HepG2 (cell line): ENCODE data around the gene CCDC177.

Experiments used
- CTCF ChIP-seq: sonication (generic); formaldehyde crosslinking; IDR thresholded peaks from 2 replicates; pipeline ENCODE4 v1.5.0; 2020; ENCODE audit warnings: mild to moderate bottlenecking, missing genetic modification reagents, moderate library complexity
- EZH2 ChIP-seq: conservative IDR thresholded peaks from 2 replicates; pipeline ENCODE4 v1.6.1; 2012; ENCODE audit warnings: mild to moderate bottlenecking, low read depth, low read length, moderate library complexity
- MEF2D ChIP-seq: sonication (generic); formaldehyde crosslinking; IDR thresholded peaks from 2 replicates; pipeline ENCODE4 v1.5.1; 2020; ENCODE audit warnings: mild to moderate bottlenecking, missing genetic modification reagents

GRCh38 chr14:69620211-69620611 is 45.5 kb upstream of the CCDC177 start:
- TF ChIP-seq MEF2D (CRISPR knock-in tag) = no peak
- no peak for TF ChIP-seq CTCF (CRISPR knock-in tag)
- no peak for TF ChIP-seq EZH2
